GM12874 (cell line): ENCODE data around the gene UBXN6.

Experiments used
- CTCF ChIP-seq: IDR thresholded peaks from 2 replicates; pipeline ENCODE4 v1.5.1; 2011; ENCODE audit warnings: low read depth, mild to moderate bottlenecking, control low read depth, low read length, moderate library complexity; ENCODE audit not compliant: insufficient read depth

Gene UBXN6

GRCh38 chr19:4439243-4439642 is 18.4 kb downstream of the UBXN6 start:
- TF ChIP-seq CTCF = no peak

- TF ChIP-seq CTCF = no peak
These were observed 20.5 kb downstream of the UBXN6 start for GRCh38 chr19:4437103-4437502.

GRCh38 chr19:4436231-4436630 is 21.4 kb downstream of the UBXN6 start:
- no peak for TF ChIP-seq CTCF

- TF ChIP-seq CTCF = no peak
These were observed 23.2 kb downstream of the UBXN6 start for GRCh38 chr19:4434391-4434790.

- TF ChIP-seq CTCF = no peak
These were observed 24.6 kb downstream of the UBXN6 start for GRCh38 chr19:4432918-4433506.

GRCh38 chr19:4431808-4432674 is 25.6 kb downstream of the UBXN6 start:
- TF ChIP-seq CTCF = no peak

- TF ChIP-seq CTCF = no peak
These were observed 26.3 kb downstream of the UBXN6 start for GRCh38 chr19:4431296-4431695.
